A673 (cell line): ENCODE data around the gene TTLL11. TPM values are rescaled to one million over a fixed set of nuclear protein-coding genes. Genes with fewer than 3 reads are reported as not detected.

Source experiments
- BruUV-seq: library from RNA; stranded (reverse); fragments of 400-500 nt; replicated peaks from 2 replicates; lab custom pipeline; 2021; lab: Mats Ljungman, UMichigan
- CTCF ChIA-PET: fragments of 300-600 bp; sonication (Branson Sonifier 250); formaldehyde crosslinking; loops from one replicate; lab custom pipeline; 2022; ENCODE audit warnings: antibody characterized with exemption; lab: Charles Lee
- POLR2A ChIA-PET: fragments of 300-600 bp; sonication (Branson Sonifier 250); formaldehyde crosslinking; loops from one replicate; lab custom pipeline; 2022; ENCODE audit warnings: antibody characterized with exemption; ENCODE audit not compliant: low non-redundant PET; lab: Charles Lee
- DNase-seq: peaks from one replicate; pipeline ENCODE4 v3.0.0-alpha.2; 2015; ENCODE audit warnings: low spot score
- H3K27ac ChIP-seq: fragments of 200-600 bp; sonication (generic); 2 replicates; pipeline ENCODE4 v1.5.1; 2016; ENCODE audit warnings: mixed run types, low read depth, mild to moderate bottlenecking, mixed read lengths, antibody characterized with exemption, low read length; ENCODE audit not compliant: poor library complexity, severe bottlenecking
- H3K27me3 ChIP-seq: fragments of 200-600 bp; sonication (generic); replicated peaks from 2 replicates; pipeline ENCODE4 v1.6.1; 2017; ENCODE audit warnings: mixed run types, low read depth, mild to moderate bottlenecking, mixed read lengths, antibody characterized with exemption, low read length; ENCODE audit not compliant: insufficient read depth, poor library complexity
- H3K36me3 ChIP-seq: fragments of 200-600 bp; sonication (generic); 2 replicates; pipeline ENCODE4 v1.6.1; 2016; ENCODE audit warnings: mixed run types, mild to moderate bottlenecking, mixed read lengths, antibody characterized with exemption, low read length; ENCODE audit not compliant: insufficient read depth, poor library complexity, severe bottlenecking
- H3K4me1 ChIP-seq: fragments of 200-600 bp; sonication (generic); 2 replicates; pipeline ENCODE4 v1.6.1; 2017; ENCODE audit warnings: mixed run types, mild to moderate bottlenecking, mixed read lengths, antibody characterized with exemption, low read length; ENCODE audit not compliant: insufficient read depth, poor library complexity, severe bottlenecking
- H3K4me3 ChIP-seq: fragments of 200-600 bp; sonication (generic); 2 replicates; pipeline ENCODE4 v1.5.1; 2016; ENCODE audit warnings: low read depth, mixed run types, mild to moderate bottlenecking, mixed read lengths, low read length; ENCODE audit not compliant: poor library complexity, severe bottlenecking
- H3K9me3 ChIP-seq: fragments of 200-600 bp; sonication (generic); 2 replicates; pipeline ENCODE4 v1.6.1; 2016; ENCODE audit warnings: mixed run types, low read depth, mild to moderate bottlenecking, mixed read lengths, antibody characterized with exemption, low read length; ENCODE audit not compliant: poor library complexity, severe bottlenecking
- EZH2 ChIP-seq: fragments of 200-600 bp; sonication (generic); IDR thresholded peaks from 2 replicates; pipeline ENCODE4 v1.6.1; 2017; ENCODE audit warnings: borderline replicate concordance, low read depth, mild to moderate bottlenecking, mixed read lengths, antibody characterized with exemption, low read length; ENCODE audit not compliant: poor library complexity, severe bottlenecking
- intact Hi-C: fragments of 100-400 bp; cut with micrococcal nuclease; formaldehyde crosslinking; loops from one replicate; pipeline ENCODE4 v1.10.0; 2022; ENCODE audit not compliant: unreplicated experiment
- total RNA-seq: library from RNA; stranded (reverse); gene quantifications from 2 replicates; pipeline ENCODE4 v1.2.3, GENCODE V29; 2021
- TF ChIP-seq, protein P1 (sequence below): fragments of 300-800, 200-600 bp; sonication (generic); conservative IDR thresholded peaks from 2 replicates; pipeline ENCODE4 v1.5.1; 2017; ENCODE audit warnings: low read depth, mild to moderate bottlenecking, antibody characterized with exemption, low read length, moderate library complexity, mixed read lengths

The TTLL11 gene
- total RNA-seq, 1 experiment from 2014 or later = 3.0 TPM

DNA sequence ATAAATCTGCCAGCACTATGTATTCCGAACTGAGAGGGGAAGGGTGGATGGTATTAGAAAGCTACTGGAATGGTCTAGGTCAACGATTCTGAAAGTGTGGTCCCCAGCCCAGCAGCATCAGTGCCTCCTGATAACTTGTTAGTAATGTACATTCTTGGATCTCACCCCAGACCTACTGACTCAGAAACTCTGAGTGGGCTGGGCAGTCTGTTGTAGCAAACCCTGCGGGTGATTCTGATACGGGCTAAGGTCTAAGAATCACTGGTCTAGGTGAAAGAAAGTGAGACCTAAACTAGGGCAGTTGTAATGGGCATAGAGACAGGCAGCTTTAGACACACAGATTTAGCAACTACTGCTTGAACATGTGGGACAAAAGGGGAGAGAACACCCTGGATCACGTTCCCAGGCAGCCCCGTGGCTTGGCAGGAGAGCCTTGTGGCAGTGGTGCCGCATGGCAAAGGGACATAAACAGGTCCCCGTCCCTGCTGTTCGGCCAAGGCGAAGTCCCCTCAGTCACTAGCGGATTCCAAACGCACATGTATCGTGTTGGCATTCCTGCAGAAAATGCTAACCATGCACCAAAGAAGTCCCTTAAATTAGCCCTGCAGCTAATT is 216.3 kb downstream of the TTLL11 start:
- no peaks in the 10 kb centered on the region for H3K36me3 ChIP-seq
- no peak for DNase-seq
- H3K27ac ChIP-seq = no peak overlapping the region
- H3K4me3 ChIP-seq = no peak overlapping the region
- TF ChIP-seq, protein P1, sequence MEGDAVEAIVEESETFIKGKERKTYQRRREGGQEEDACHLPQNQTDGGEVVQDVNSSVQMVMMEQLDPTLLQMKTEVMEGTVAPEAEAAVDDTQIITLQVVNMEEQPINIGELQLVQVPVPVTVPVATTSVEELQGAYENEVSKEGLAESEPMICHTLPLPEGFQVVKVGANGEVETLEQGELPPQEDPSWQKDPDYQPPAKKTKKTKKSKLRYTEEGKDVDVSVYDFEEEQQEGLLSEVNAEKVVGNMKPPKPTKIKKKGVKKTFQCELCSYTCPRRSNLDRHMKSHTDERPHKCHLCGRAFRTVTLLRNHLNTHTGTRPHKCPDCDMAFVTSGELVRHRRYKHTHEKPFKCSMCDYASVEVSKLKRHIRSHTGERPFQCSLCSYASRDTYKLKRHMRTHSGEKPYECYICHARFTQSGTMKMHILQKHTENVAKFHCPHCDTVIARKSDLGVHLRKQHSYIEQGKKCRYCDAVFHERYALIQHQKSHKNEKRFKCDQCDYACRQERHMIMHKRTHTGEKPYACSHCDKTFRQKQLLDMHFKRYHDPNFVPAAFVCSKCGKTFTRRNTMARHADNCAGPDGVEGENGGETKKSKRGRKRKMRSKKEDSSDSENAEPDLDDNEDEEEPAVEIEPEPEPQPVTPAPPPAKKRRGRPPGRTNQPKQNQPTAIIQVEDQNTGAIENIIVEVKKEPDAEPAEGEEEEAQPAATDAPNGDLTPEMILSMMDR = no peak
- no peak for TF ChIP-seq EZH2
- ChIA-PET CTCF (no interaction called here), POLR2A (no interaction called here)
- H3K9me3 ChIP-seq = no peaks in the 10 kb centered on the region
- intact Hi-C loops = no loop called here
- no peaks in the 10 kb centered on the region for H3K4me1 ChIP-seq
- BruUV-seq = no TSS peak
- no peaks in the 10 kb centered on the region for H3K27me3 ChIP-seq

DNA sequence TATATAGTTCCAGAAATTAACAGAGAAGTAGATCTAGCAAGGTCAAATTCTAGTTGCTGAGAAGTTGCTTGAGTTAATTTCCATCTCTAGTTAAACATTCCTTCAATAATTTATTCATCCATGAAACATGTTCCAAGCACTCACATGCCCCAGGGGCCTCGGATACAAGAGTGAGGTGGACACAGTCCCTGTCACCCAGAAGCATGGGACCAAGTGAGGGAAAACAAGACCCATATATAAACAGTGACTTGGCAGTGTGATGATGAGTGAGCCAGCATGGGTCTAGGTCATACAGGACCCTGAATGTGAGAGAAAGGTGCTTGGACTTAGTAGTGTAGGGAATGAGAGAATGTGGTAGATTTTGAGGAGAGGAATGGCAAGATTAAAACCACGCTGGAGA is 216.9 kb downstream of the TTLL11 start:
- POLR2A ChIA-PET = no interaction called here
- Histone ChIP-seq H3K9me3 (no peaks in the 10 kb centered on the region), H3K4me1 (no peaks in the 10 kb centered on the region), H3K36me3 (no peaks in the 10 kb centered on the region), H3K27ac (no peak overlapping the region), H3K4me3 (no peak overlapping the region), H3K27me3 (no peaks in the 10 kb centered on the region)
- TF ChIP-seq, protein P1 = no peak
- TF ChIP-seq EZH2 = no peak
- DNase-seq = no peak
- CTCF ChIA-PET = no interaction called here
- intact Hi-C loops = no loop called here
- no TSS peak for BruUV-seq

DNA sequence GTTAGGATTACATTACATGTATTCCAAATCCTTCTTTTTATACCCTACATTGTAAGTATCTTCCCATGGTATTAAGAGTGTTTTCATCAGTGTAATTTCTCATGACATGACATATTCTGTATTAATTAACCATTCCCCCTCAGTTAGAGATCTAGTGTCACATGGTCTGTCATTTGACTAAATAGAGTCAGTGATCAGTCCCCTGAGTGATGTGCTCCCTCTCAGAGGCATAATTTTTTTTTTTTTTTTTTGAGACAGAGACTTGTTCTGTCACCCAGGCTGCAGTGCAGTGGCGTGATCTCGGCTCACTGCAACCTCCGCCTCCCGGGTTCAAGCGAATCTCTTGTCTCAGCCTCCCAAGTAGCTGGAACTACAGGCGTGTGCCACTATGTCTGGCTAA is 218.6 kb downstream of the TTLL11 start:
- CTCF ChIA-PET = no interaction called here
- Histone ChIP-seq H3K9me3 (no peaks in the 10 kb centered on the region), H3K27me3 (no peaks in the 10 kb centered on the region), H3K4me1 (no peaks in the 10 kb centered on the region), H3K36me3 (no peaks in the 10 kb centered on the region), H3K4me3 (no peak overlapping the region), H3K27ac (no peak overlapping the region)
- POLR2A ChIA-PET = no interaction called here
- no TSS peak for BruUV-seq
- TF ChIP-seq, protein P1 = no peak
- no peak for TF ChIP-seq EZH2
- no peak for DNase-seq
- intact Hi-C loops = no loop called here
